SK-N-SH (cell line): ENCODE results near the gene GSC. TPM values are rescaled to one million over a fixed set of nuclear protein-coding genes. Genes with fewer than 3 reads are reported as not detected.

Source experiments
- CTCF ChIA-PET: fragments of 300-600, 350-600 bp; formaldehyde crosslinking; extraction: SDS; loops from one replicate; lab custom pipeline; 2021; lab: Yijun Ruan, JAX
- POLR2A ChIA-PET: fragments of 350-600 bp; sonication (Branson Sonifier 250); formaldehyde crosslinking; extraction: SDS; loops from one replicate; lab custom pipeline; 2020; ENCODE audit warnings: antibody characterized with exemption, inconsistent platforms; lab: Yijun Ruan, JAX
- DNase-seq: peaks from one replicate; pipeline ENCODE4 v3.0.0; 2012
- H2AFZ ChIP-seq: fragments of 200-600 bp; sonication (generic); 2 replicates; pipeline ENCODE4 v1.8.1; 2016; ENCODE audit warnings: antibody characterized with exemption, mild to moderate bottlenecking, low read depth
- H3F3A ChIP-seq: fragments of 200-600 bp; sonication (generic); replicated peaks from 2 replicates; pipeline ENCODE3; 2016; ENCODE audit warnings: antibody characterized with exemption, mild to moderate bottlenecking; ENCODE audit not compliant: insufficient read depth
- H3K27ac ChIP-seq, 2 experiments: fragments of 200-500 bp in 1 of 2; fragments of 200-600 bp in 1 of 2; sonication (Bioruptor generic) in 1 of 2; sonication (generic), shearing (Covaris generic) in 1 of 2; 2 replicates each; pipeline versions ENCODE4 v1.5.1 to v1.6.1; 2014 to 2016; ENCODE audit warnings: low read depth in 2 of 2, inconsistent platforms in 1 of 2, low read length in 1 of 2, mild to moderate bottlenecking in 1 of 2, mixed read lengths in 1 of 2
- H3K27me3 ChIP-seq: fragments of 200-600 bp; sonication (generic), shearing (Covaris generic); 2 replicates; pipeline ENCODE4 v1.6.1; 2016; ENCODE audit warnings: mixed run types; ENCODE audit not compliant: insufficient read depth
- H3K36me3 ChIP-seq, 2 experiments: fragments of 200-500 bp in 1 of 2; fragments of 200-600 bp in 1 of 2; sonication (Bioruptor generic) in 1 of 2; sonication (generic) in 1 of 2; replicated peaks in 1 of 2; 2 replicates each; pipeline versions ENCODE3 to v1.5.1; 2014 to 2016; ENCODE audit warnings: low read length in 1 of 2, mild to moderate bottlenecking in 1 of 2; ENCODE audit not compliant: insufficient read depth in 2 of 2, control insufficient read depth in 1 of 2
- H3K4me1 ChIP-seq, 2 experiments: fragments of 200-500 bp in 1 of 2; fragments of 200-600 bp in 1 of 2; sonication (Bioruptor generic) in 1 of 2; sonication (generic), shearing (Covaris generic) in 1 of 2; 2 replicates each; pipeline versions ENCODE4 v1.5.1 to v1.6.1; 2014 to 2016; ENCODE audit warnings: low read depth in 1 of 2, low read length in 1 of 2, mixed run types in 1 of 2; ENCODE audit not compliant: insufficient read depth in 2 of 2, control insufficient read depth in 1 of 2
- H3K4me2 ChIP-seq: fragments of 200-600 bp; sonication (generic), shearing (Covaris generic); 2 replicates; pipeline ENCODE4 v1.6.1; 2017; ENCODE audit warnings: mixed run types
- H3K4me3 ChIP-seq, 2 experiments: fragments of 200-500 bp in 1 of 2; fragments of 200-600 bp in 1 of 2; sonication (Bioruptor generic) in 1 of 2; sonication (generic), shearing (Covaris generic) in 1 of 2; 2 replicates each; pipeline versions ENCODE4 v1.5.1 to v1.8.1; 2014 to 2016; ENCODE audit warnings: low read depth in 2 of 2, inconsistent platforms in 1 of 2, low read length in 1 of 2, mild to moderate bottlenecking in 1 of 2, mixed read lengths in 1 of 2, moderate library complexity in 1 of 2
- H3K79me2 ChIP-seq: fragments of 200-600 bp; sonication (generic); 2 replicates; pipeline ENCODE4 v1.8.1; 2017; ENCODE audit warnings: mild to moderate bottlenecking; ENCODE audit not compliant: insufficient read depth
- H3K9ac ChIP-seq: fragments of 200-600 bp; sonication (generic); 2 replicates; pipeline ENCODE4 v1.6.1; 2017; ENCODE audit warnings: mixed run types
- H3K9me2 ChIP-seq: fragments of 200-600 bp; sonication (generic); 2 replicates; pipeline ENCODE4 v1.6.1; 2017; ENCODE audit warnings: mixed run types
- H3K9me3 ChIP-seq: fragments of 200-600 bp; sonication (generic); 2 replicates; pipeline ENCODE4 v1.6.1; 2017; ENCODE audit warnings: mixed run types, mild to moderate bottlenecking, moderate library complexity
- H4K20me1 ChIP-seq: fragments of 200-600 bp; sonication (generic); 2 replicates; pipeline ENCODE4 v1.6.1; 2017; ENCODE audit warnings: mild to moderate bottlenecking, mixed run types; ENCODE audit not compliant: insufficient read depth
- CHD2 ChIP-seq: fragments of 150-350 bp; IDR thresholded peaks from 2 replicates; pipeline ENCODE4 v1.6.1; 2018; ENCODE audit warnings: low read length; ENCODE audit not compliant: partially characterized antibody
- ELF1 ChIP-seq: IDR thresholded peaks from 2 replicates; pipeline ENCODE4 v1.4.0; 2012
- EZH2phosphoT487 ChIP-seq: fragments of 200-600 bp; sonication (generic); IDR thresholded peaks from 2 replicates; pipeline ENCODE4 v1.6.1; 2017; ENCODE audit warnings: low read depth, mixed run types, mild to moderate bottlenecking, antibody characterized with exemption, moderate library complexity, borderline replicate concordance
- FOSL2 ChIP-seq: IDR thresholded peaks from 2 replicates; pipeline ENCODE4 v1.4.0; 2012; ENCODE audit warnings: low read depth, mild to moderate bottlenecking, moderate library complexity, borderline replicate concordance
- GATA2 ChIP-seq: sonication (generic); formaldehyde crosslinking; IDR thresholded peaks from 2 replicates; pipeline ENCODE4 v1.5.0; 2020; ENCODE audit warnings: mild to moderate bottlenecking, missing genetic modification reagents
- MXI1 ChIP-seq: IDR thresholded peaks from 2 replicates; pipeline ENCODE4 v1.6.1; 2012; ENCODE audit warnings: mild to moderate bottlenecking, low read depth, low read length, improper control_type of control experiment
- NFIC ChIP-seq: IDR thresholded peaks from 2 replicates; pipeline ENCODE4 v1.4.0; 2012; ENCODE audit warnings: borderline replicate concordance
- NRF1 ChIP-seq: IDR thresholded peaks from 2 replicates; pipeline ENCODE4 v1.6.1; 2012; ENCODE audit warnings: low read depth, mild to moderate bottlenecking, low read length
- PBX3 ChIP-seq: IDR thresholded peaks from 2 replicates; pipeline ENCODE4; 2012
- POLR2AphosphoS5 ChIP-seq: IDR thresholded peaks from 2 replicates; pipeline ENCODE4 v1.6.1; 2012; ENCODE audit warnings: low read depth, low read length
- RAD21 ChIP-seq: IDR thresholded peaks from 2 replicates; pipeline ENCODE4 v1.6.1; 2012; ENCODE audit warnings: mild to moderate bottlenecking, low read length
- RCOR1 ChIP-seq: fragments of 150-350 bp; IDR thresholded peaks from 2 replicates; pipeline ENCODE4 v1.6.1; 2017; ENCODE audit warnings: antibody characterized with exemption, low read length
- RFX5 ChIP-seq: IDR thresholded peaks from 2 replicates; pipeline ENCODE4 v1.6.1; 2012; ENCODE audit warnings: mild to moderate bottlenecking, improper control_type of control experiment, low read length
- RXRA ChIP-seq: IDR thresholded peaks from 2 replicates; pipeline ENCODE4 v1.4.0; 2012; ENCODE audit warnings: low read depth, mild to moderate bottlenecking, borderline replicate concordance
- SIN3A ChIP-seq: IDR thresholded peaks from 2 replicates; pipeline ENCODE4 v1.6.1; 2012; ENCODE audit warnings: low read depth, mild to moderate bottlenecking, low read length, moderate library complexity, borderline replicate concordance
- SMC3 ChIP-seq: IDR thresholded peaks from 2 replicates; pipeline ENCODE4 v1.6.1; 2012; ENCODE audit warnings: low read depth, low read length, improper control_type of control experiment
- TCF12 ChIP-seq: IDR thresholded peaks from 2 replicates; pipeline ENCODE4 v1.4.0; 2012
- TEAD4 ChIP-seq: IDR thresholded peaks from 2 replicates; pipeline ENCODE4 v1.4.0; 2012; ENCODE audit warnings: mild to moderate bottlenecking, borderline replicate concordance; ENCODE audit not compliant: insufficient read depth
- YY1 ChIP-seq: IDR thresholded peaks from 2 replicates; pipeline ENCODE4 v1.4.0; 2012; ENCODE audit warnings: low read depth, mild to moderate bottlenecking
- WGBS: methylation state at CpG from one replicate; pipeline ENCODE4 v1.1.6; 2017; ENCODE audit warnings: low lambda C conversion rate; 5-methylcytosine and 5-hydroxymethylcytosine counted together
- polyA plus RNA-seq, 3 experiments: library from polyadenylated mRNA; depleted of rRNA; stranded (reverse); fragments of >200 nt; gene quantifications; 2 replicates each; pipeline ENCODE4 v1.2.3, GENCODE V29; 2012
- TF ChIP-seq, protein P1 (sequence below): IDR thresholded peaks from 2 replicates; pipeline ENCODE4 v1.6.1; 2012; ENCODE audit warnings: mild to moderate bottlenecking, low read depth, low read length, moderate library complexity
- TF ChIP-seq, protein P2 (sequence below): fragments of 200-600 bp; sonication (generic); IDR thresholded peaks from 2 replicates; pipeline ENCODE4 v1.6.1; 2017; ENCODE audit warnings: antibody characterized with exemption, mild to moderate bottlenecking, moderate library complexity

The GSC gene
- polyA plus RNA-seq, 1 of the 3 experiments (the other 2 are of a cell fraction): 1.3 TPM

DNA sequence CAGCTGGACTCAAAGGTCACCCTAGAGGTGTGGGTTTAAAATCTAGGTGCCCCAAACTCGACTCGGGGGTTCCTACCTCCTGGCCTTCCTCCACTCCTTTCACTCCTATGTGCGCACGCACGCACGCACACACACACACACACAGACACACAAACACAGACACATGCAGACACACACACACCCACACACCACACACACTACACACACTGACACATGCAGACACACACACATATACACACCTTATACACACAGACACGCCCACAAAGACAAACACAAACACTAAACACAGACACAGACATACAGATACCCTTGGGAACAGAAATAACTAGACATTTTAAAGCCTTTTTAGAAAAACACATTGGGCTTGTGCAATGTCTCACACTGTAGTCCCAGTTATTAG is 31.8 kb downstream of the GSC start:
- CTCF ChIA-PET: interaction anchor here (1.0 to 3.3 kb wide), 4 partner anchors 11 to 18 kb away, joined by 3 to 14 read pairs (median 4); no protein-coding TSS in a partner anchor
- H3K9me2 ChIP-seq: no peaks in the 10 kb centered on the region
- no peaks in the 10 kb centered on the region for H3K79me2 ChIP-seq
- no peak overlapping the region for H3K9ac ChIP-seq
- 78% methylated on average over 7 of the region's 7 CpGs for WGBS
- no peak overlapping the region for H3K27ac ChIP-seq
- H3K4me2 ChIP-seq: no peak overlapping the region
- H3K36me3 ChIP-seq: no peaks in the 10 kb centered on the region
- no peaks in the 10 kb centered on the region for H3K9me3 ChIP-seq
- H2AFZ ChIP-seq: no peak overlapping the region
- no peak for TF ChIP-seq TEAD4
- no peak for TF ChIP-seq YY1
- no peak for TF ChIP-seq POLR2AphosphoS5
- TF ChIP-seq NFIC: no peak
- TF ChIP-seq PBX3: no peak
- TF ChIP-seq, protein P1, sequence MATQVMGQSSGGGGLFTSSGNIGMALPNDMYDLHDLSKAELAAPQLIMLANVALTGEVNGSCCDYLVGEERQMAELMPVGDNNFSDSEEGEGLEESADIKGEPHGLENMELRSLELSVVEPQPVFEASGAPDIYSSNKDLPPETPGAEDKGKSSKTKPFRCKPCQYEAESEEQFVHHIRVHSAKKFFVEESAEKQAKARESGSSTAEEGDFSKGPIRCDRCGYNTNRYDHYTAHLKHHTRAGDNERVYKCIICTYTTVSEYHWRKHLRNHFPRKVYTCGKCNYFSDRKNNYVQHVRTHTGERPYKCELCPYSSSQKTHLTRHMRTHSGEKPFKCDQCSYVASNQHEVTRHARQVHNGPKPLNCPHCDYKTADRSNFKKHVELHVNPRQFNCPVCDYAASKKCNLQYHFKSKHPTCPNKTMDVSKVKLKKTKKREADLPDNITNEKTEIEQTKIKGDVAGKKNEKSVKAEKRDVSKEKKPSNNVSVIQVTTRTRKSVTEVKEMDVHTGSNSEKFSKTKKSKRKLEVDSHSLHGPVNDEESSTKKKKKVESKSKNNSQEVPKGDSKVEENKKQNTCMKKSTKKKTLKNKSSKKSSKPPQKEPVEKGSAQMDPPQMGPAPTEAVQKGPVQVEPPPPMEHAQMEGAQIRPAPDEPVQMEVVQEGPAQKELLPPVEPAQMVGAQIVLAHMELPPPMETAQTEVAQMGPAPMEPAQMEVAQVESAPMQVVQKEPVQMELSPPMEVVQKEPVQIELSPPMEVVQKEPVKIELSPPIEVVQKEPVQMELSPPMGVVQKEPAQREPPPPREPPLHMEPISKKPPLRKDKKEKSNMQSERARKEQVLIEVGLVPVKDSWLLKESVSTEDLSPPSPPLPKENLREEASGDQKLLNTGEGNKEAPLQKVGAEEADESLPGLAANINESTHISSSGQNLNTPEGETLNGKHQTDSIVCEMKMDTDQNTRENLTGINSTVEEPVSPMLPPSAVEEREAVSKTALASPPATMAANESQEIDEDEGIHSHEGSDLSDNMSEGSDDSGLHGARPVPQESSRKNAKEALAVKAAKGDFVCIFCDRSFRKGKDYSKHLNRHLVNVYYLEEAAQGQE: no peak
- no peaks in the 10 kb centered on the region for H3F3A ChIP-seq
- H4K20me1 ChIP-seq: no peaks in the 10 kb centered on the region
- no peak for DNase-seq
- H3K4me3 ChIP-seq: no peak overlapping the region
- H3K4me1 ChIP-seq: no peaks in the 10 kb centered on the region
- H3K27me3 ChIP-seq: no peaks in the 10 kb centered on the region; the same call in 1 of the 2 replicates
- POLR2A ChIA-PET: no interaction called here

- no peak for DNase-seq
- H3K9ac ChIP-seq: no peak overlapping the region
- H3K4me3 ChIP-seq: no peak overlapping the region
- no peaks in the 10 kb centered on the region for H3F3A ChIP-seq
- POLR2A ChIA-PET: no interaction called here
- CTCF ChIA-PET: interaction anchor here (0.6 to 2.1 kb wide), 3 partner anchors 20 to 176 kb away, joined by 3 to 5 read pairs (median 5); no protein-coding TSS in a partner anchor
- H3K36me3 ChIP-seq: no peaks in the 10 kb centered on the region
- no peaks in the 10 kb centered on the region for H3K9me3 ChIP-seq
- no peaks in the 10 kb centered on the region for H3K9me2 ChIP-seq
- 38% methylated on average over 3 of the region's 3 CpGs for WGBS
- no peaks in the 10 kb centered on the region for H3K79me2 ChIP-seq
- H2AFZ ChIP-seq: no peak overlapping the region
- TF ChIP-seq FOSL2 (no peak), RCOR1 (no peak), MXI1 (no peak), POLR2AphosphoS5 (no peak), NRF1 (no peak), PBX3 (no peak), NFIC (no peak), SIN3A (no peak), SMC3 (no peak), RXRA (no peak), EZH2phosphoT487 (no peak), RAD21 (no peak), RFX5 (no peak), GATA2 (no peak), CHD2 (no peak), ELF1 (no peak), TCF12 (no peak)
- TF ChIP-seq, protein P2, sequence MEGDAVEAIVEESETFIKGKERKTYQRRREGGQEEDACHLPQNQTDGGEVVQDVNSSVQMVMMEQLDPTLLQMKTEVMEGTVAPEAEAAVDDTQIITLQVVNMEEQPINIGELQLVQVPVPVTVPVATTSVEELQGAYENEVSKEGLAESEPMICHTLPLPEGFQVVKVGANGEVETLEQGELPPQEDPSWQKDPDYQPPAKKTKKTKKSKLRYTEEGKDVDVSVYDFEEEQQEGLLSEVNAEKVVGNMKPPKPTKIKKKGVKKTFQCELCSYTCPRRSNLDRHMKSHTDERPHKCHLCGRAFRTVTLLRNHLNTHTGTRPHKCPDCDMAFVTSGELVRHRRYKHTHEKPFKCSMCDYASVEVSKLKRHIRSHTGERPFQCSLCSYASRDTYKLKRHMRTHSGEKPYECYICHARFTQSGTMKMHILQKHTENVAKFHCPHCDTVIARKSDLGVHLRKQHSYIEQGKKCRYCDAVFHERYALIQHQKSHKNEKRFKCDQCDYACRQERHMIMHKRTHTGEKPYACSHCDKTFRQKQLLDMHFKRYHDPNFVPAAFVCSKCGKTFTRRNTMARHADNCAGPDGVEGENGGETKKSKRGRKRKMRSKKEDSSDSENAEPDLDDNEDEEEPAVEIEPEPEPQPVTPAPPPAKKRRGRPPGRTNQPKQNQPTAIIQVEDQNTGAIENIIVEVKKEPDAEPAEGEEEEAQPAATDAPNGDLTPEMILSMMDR: no peak
- no peaks in the 10 kb centered on the region for H4K20me1 ChIP-seq
- H3K4me1 ChIP-seq: no peaks in the 10 kb centered on the region
- H3K4me2 ChIP-seq: no peak overlapping the region
- H3K27ac ChIP-seq: no peak overlapping the region
- no peaks in the 10 kb centered on the region for H3K27me3 ChIP-seq
Observed at GRCh38 chr14:94728950-94729349, 41.0 kb downstream of the GSC start.
